Gastroesophageal sphincter (tissue), 4 donors: ENCODE results near the gene MCC. TPM values are rescaled to one million over a fixed set of nuclear protein-coding genes. Genes with fewer than 3 reads are reported as not detected.

ENCODE experiments used
- ATAC-seq: fragments of 150-250 bp; one replicate; pipeline ENCODE4 v1.9.1; 2016; ENCODE audit warnings: mild to moderate bottlenecking, moderate library complexity
- H3K27ac ChIP-seq, 4 donors: fragments of 200-600 bp; sonication (generic) in 3 of 4; 1 replicate in 3 of 4; 2 replicates in 1 of 4; pipeline ENCODE4 v1.5.1; 2016 to 2019
- H3K27me3 ChIP-seq: fragments of 200-600 bp; sonication (generic); one replicate; pipeline ENCODE4 v1.5.1; 2019
- H3K36me3 ChIP-seq, 2 donors: fragments of 200-600 bp; sonication (generic); one replicate each; pipeline ENCODE4 v1.5.1; 2019; ENCODE audit warnings: control low read depth in 1 of 2
- H3K4me1 ChIP-seq, 3 donors: fragments of 200-600 bp; sonication (generic); 1 replicate in 2 of 3; 2 replicates in 1 of 3; pipeline ENCODE4 v1.5.1; 2016 to 2019; ENCODE audit warnings: control low read depth in 2 of 3
- H3K4me3 ChIP-seq, 2 donors: fragments of 200-600 bp; sonication (generic); one replicate each; pipeline ENCODE4 v1.5.1; 2019; ENCODE audit warnings: mild to moderate bottlenecking in 1 of 2, moderate library complexity in 1 of 2
- H3K9me3 ChIP-seq, 3 donors: fragments of 200-600 bp; sonication (generic); one replicate each; pipeline ENCODE4 v1.5.1; 2017 to 2019; ENCODE audit warnings: control low read depth in 2 of 3
- CTCF ChIP-seq, 4 experiments: fragments of 200-600 bp in 2 of 4; fragments of 450-650 bp in 2 of 4; sonication (generic) in 1 of 4; IDR thresholded peaks; one replicate each; pipeline ENCODE4 v1.5.1; 2017 to 2019; ENCODE audit warnings: antibody characterized with exemption in 4 of 4, mild to moderate bottlenecking in 2 of 4, moderate library complexity in 2 of 4
- EP300 ChIP-seq: sonication (generic); formaldehyde crosslinking; IDR thresholded peaks from one replicate; pipeline ENCODE4 v1.6.1; 2017; ENCODE audit warnings: antibody characterized with exemption, mild to moderate bottlenecking
- POLR2A ChIP-seq, 2 donors: fragments of 450-650 bp; IDR thresholded peaks; one replicate each; pipeline ENCODE4 v1.6.1; 2017; ENCODE audit warnings: antibody characterized with exemption in 2 of 2, mild to moderate bottlenecking in 2 of 2, moderate library complexity in 1 of 2
- POLR2AphosphoS5 ChIP-seq: sonication (generic); formaldehyde crosslinking; IDR thresholded peaks from one replicate; pipeline ENCODE4 v1.6.1; 2017; ENCODE audit warnings: antibody characterized with exemption
- WGBS, 2 donors: methylation state at CpG; one replicate each; pipeline ENCODE4 v1.1.5; 2018; ENCODE audit warnings: low coverage in 1 of 2; 5-methylcytosine and 5-hydroxymethylcytosine counted together
- total RNA-seq, 4 donors: library from RNA; depleted of rRNA; stranded (reverse); fragments of >200 nt; gene quantifications; one replicate each; pipeline ENCODE4 v1.1.0, GENCODE V29; 2016

The MCC gene
- total RNA-seq, 4 donors from 2014 or later = 20.5 to 28.7 (median 23.5) TPM

GRCh38 chr5:113380807-113381326 lies 107.4 kb downstream of the MCC start:
- TF ChIP-seq CTCF (IDR thresholded peaks at IDR 0.05) (no peak), POLR2AphosphoS5 (no peak), EP300 (no peak), POLR2A (IDR thresholded peaks at IDR 0.05) (no peak)
- Histone ChIP-seq H3K9me3 (no peaks in the 10 kb centered on the region), H3K27me3 (no peaks in the 10 kb centered on the region), H3K36me3 (no peaks in the 10 kb centered on the region), H3K27ac (no peak overlapping the region), H3K4me1 (peaks cover 0 to 6% (median 0%) of the 10 kb centered on the region in 3 donors), H3K4me3 (no peak overlapping the region)
- WGBS, 2 donors = 85 to 86% methylated on average over 3 of the region's 3 CpGs
- ATAC-seq = no peak

GRCh38 chr5:113379936-113380806 lies 108.1 kb downstream of the MCC start:
- no peaks in the 10 kb centered on the region for H3K36me3 ChIP-seq

GRCh38 chr5:113378959-113379541 lies 109.2 kb downstream of the MCC start:
- Histone ChIP-seq H3K9me3 (no peaks in the 10 kb centered on the region), H3K4me3 (no peak overlapping the region), H3K4me1 (peaks cover 0 to 6% (median 0%) of the 10 kb centered on the region in 3 donors), H3K27me3 (no peaks in the 10 kb centered on the region), H3K27ac (no peak overlapping the region), H3K36me3 (no peaks in the 10 kb centered on the region)
- 17% methylated on average over 4 of the region's 4 CpGs for WGBS, 2 donors
- TF ChIP-seq EP300 = no peak
- TF ChIP-seq POLR2AphosphoS5 = no peak
- TF ChIP-seq CTCF (IDR thresholded peaks at IDR 0.05) = peak; percentile 44 to 76 (median 62)
- no peak for ATAC-seq

More at GRCh38 chr5:113379936-113380806, 108.1 kb downstream of the MCC start:
- Histone ChIP-seq H3K9me3 (no peaks in the 10 kb centered on the region), H3K27me3 (no peaks in the 10 kb centered on the region), H3K27ac (no peak overlapping the region), H3K4me3 (no peak overlapping the region), H3K4me1 (peaks cover 0 to 6% (median 0%) of the 10 kb centered on the region in 3 donors)
- WGBS, 2 donors = 33 to 41% methylated on average over 7 of the region's 7 CpGs
- no peak for ATAC-seq
- TF ChIP-seq POLR2A (IDR thresholded peaks at IDR 0.05) = no peak
- TF ChIP-seq POLR2AphosphoS5 = no peak
- TF ChIP-seq CTCF (IDR thresholded peaks at IDR 0.05) = no peak
- TF ChIP-seq EP300 = no peak

GRCh38 chr5:113378514-113378913 lies 109.7 kb downstream of the MCC start:
- no peak overlapping the region for H3K4me3 ChIP-seq
- H3K27ac ChIP-seq = no peak overlapping the region
- H3K9me3 ChIP-seq = no peaks in the 10 kb centered on the region
- no peaks in the 10 kb centered on the region for H3K27me3 ChIP-seq
- H3K36me3 ChIP-seq = no peaks in the 10 kb centered on the region
- no peak for ATAC-seq
- 38 to 41% methylated on average over 2 of the region's 2 CpGs for WGBS, 2 donors
- TF ChIP-seq CTCF (IDR thresholded peaks at IDR 0.05) (no peak), POLR2A (IDR thresholded peaks at IDR 0.05) (no peak), EP300 (no peak), POLR2AphosphoS5 (no peak)
- H3K4me1 ChIP-seq = peaks cover 0 to 6% (median 0%) of the 10 kb centered on the region in 3 donors
